RWPE2 (cell line): ENCODE measurements around the gene GAS7.

Experiments used
- ATAC-seq: fragments of 200-7000 bp; cut with Tn5 transposase; 3 replicates; pipeline ENCODE4 v1.9.1; 2021; ENCODE audit warnings: low read depth
- DNase-seq: peaks from one replicate; pipeline ENCODE4 v3.0.0-alpha.2; 2020; ENCODE audit warnings: low spot score
- H3K27ac ChIP-seq: fragments of 450-650 bp; 2 replicates; pipeline ENCODE4 v1.5.1; 2017; ENCODE audit warnings: mild to moderate bottlenecking; ENCODE audit not compliant: poor library complexity, severe bottlenecking
- H3K27me3 ChIP-seq: fragments of 250-450 bp; sonication (Bioruptor Pico); 2 replicates; pipeline ENCODE4 v1.5.1; 2021; ENCODE audit warnings: mild to moderate bottlenecking, moderate library complexity; ENCODE audit not compliant: insufficient read depth, poor library complexity, severe bottlenecking
- H3K36me3 ChIP-seq: fragments of 250-450 bp; sonication (Bioruptor Pico); 2 replicates; pipeline ENCODE4 v1.5.1; 2020; ENCODE audit warnings: low read depth, mild to moderate bottlenecking, moderate library complexity
- H3K4me1 ChIP-seq: fragments of 250-450 bp; sonication (Bioruptor Pico); 2 replicates; pipeline ENCODE4 v1.5.1; 2021; ENCODE audit warnings: mild to moderate bottlenecking, moderate library complexity; ENCODE audit not compliant: insufficient read depth, poor library complexity, severe bottlenecking
- H3K4me3 ChIP-seq: fragments of 250-450 bp; sonication (Bioruptor Pico); 2 replicates; pipeline ENCODE4 v1.5.1; 2021; ENCODE audit warnings: mild to moderate bottlenecking, moderate library complexity; ENCODE audit not compliant: severe bottlenecking
- H3K9me3 ChIP-seq: fragments of 250-450 bp; sonication (Bioruptor Pico); 2 replicates; pipeline ENCODE4 v1.5.1; 2021; ENCODE audit warnings: mild to moderate bottlenecking, moderate library complexity; ENCODE audit not compliant: severe bottlenecking
- CTCF ChIP-seq: fragments of 450-650 bp; IDR thresholded peaks from one replicate; pipeline ENCODE4 v1.5.1; 2017; ENCODE audit warnings: mild to moderate bottlenecking, moderate library complexity; ENCODE audit not compliant: poor library complexity, severe bottlenecking

The GAS7 gene

GRCh38 chr17:10051112-10051511 is 147.3 kb downstream of the GAS7 start:
- Histone ChIP-seq H3K9me3 (no peaks in the 10 kb centered on the region), H3K27ac (no peak overlapping the region), H3K4me1 (no peaks in the 10 kb centered on the region), H3K27me3 (no peaks in the 10 kb centered on the region), H3K4me3 (no peak overlapping the region), H3K36me3 (no peaks in the 10 kb centered on the region)
- no peak for TF ChIP-seq CTCF
- ATAC-seq = no peak
- no peak for DNase-seq

GRCh38 chr17:10050597-10051101 is 147.8 kb downstream of the GAS7 start:
- Histone ChIP-seq H3K4me3 (no peak overlapping the region), H3K36me3 (no peaks in the 10 kb centered on the region), H3K27ac (no peak overlapping the region), H3K9me3 (no peaks in the 10 kb centered on the region), H3K4me1 (no peaks in the 10 kb centered on the region), H3K27me3 (no peaks in the 10 kb centered on the region)
- DNase-seq = no peak
- no peak for TF ChIP-seq CTCF
- ATAC-seq = no peak

DNA sequence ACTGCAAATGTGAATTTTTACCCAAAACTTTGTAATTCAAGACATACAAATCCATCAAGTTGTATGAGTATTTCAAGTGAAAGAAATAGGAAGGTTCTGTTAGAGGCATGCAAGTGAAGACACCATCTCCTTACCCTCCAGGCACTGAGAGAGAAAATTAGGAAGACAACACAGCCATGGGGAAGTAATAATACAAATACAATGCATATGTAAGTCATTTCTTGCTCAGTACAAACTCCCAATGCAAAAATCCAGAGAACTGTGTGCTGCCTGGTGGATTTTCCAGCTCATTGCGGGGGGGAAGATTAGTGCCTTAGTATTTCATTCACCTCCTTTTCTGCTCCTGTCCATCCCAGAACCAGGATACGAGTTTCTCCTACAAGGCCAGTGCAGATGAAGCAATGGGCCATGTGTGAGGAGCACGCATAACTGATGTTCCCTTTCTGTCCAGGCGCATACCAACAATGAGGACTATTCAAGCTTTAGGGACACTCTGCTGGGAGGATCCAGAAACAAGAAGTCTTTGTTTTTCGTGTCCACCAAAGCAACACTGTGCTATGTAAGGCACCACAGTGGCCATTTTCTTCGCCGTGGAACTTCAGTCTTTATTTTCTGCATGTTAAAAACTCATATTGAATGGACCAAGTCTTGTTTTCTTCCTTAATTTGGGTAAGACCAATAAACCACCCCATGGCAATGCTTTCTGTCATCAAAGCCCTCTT is 149.6 kb downstream of the GAS7 start:
- Histone ChIP-seq H3K9me3 (no peaks in the 10 kb centered on the region), H3K27ac (no peak overlapping the region), H3K27me3 (no peaks in the 10 kb centered on the region), H3K36me3 (no peaks in the 10 kb centered on the region), H3K4me3 (no peak overlapping the region), H3K4me1 (no peaks in the 10 kb centered on the region)
- DNase-seq (no peak), ATAC-seq (no peak)
- TF ChIP-seq CTCF = no peak

DNA sequence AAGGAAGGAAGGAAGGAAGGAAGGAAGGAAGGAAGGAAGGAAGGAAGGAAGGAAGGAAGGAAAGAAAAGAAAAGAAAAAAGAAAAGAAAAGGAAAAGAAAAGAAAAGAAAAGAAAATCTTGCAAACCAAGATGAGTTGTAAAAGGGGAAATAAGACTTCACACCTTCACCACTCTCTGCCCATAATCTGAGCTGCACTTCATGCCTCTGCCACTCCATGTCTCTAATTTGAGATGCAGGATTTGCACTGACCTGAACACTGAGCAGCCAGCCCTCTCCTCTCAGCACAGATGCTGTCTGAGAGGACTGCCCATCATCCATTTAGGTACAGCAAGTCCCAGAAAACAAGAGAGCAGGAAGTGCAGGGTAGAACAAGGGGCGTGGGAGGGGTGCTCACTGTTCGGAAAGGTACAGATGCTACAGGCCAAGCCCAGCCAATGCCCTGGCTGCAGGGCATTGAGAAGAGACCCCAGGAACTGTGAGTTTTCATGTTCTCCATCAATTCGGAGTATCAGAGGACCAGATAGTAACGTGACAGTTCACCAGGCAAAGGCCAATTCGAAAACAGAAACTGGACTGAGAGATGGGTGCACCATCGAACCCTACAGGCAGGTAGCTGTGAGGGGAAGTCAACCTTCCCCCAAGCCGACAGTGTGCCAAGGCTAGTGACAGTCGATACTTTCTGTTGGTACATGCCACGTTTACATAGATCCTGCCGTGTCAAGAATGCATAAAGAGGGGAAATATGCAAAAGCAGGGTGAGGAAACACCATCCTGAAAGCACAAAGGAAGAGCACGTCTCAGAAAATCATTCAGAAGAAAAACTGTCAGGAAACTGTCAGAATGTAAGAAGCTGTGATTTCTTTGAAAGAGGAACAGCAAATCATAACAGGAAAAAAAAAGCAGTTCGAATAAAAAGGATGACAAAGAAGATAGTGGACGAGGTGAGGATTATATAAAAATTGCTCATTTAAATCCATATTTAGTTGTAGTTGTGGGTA is 151.3 kb downstream of the GAS7 start:
- Histone ChIP-seq H3K4me1 (no peaks in the 10 kb centered on the region), H3K9me3 (no peaks in the 10 kb centered on the region), H3K27me3 (no peaks in the 10 kb centered on the region), H3K36me3 (no peaks in the 10 kb centered on the region), H3K4me3 (no peak overlapping the region), H3K27ac (no peak overlapping the region)
- DNase-seq (no peak), ATAC-seq (no peak)
- no peak for TF ChIP-seq CTCF
